Esophagus squamous epithelium (tissue), 4 donors: Measurements from ENCODE around the gene PPIL4.

Source experiments
- CTCF ChIP-seq, 6 experiments: fragments of 450-650 bp in 4 of 6; fragments of 200-600 bp in 2 of 6; sonication (generic) in 2 of 6; IDR thresholded peaks; one replicate each; pipeline ENCODE4 v1.5.1; 2016 to 2019; ENCODE audit warnings: antibody characterized with exemption in 6 of 6, mild to moderate bottlenecking in 4 of 6, moderate library complexity in 4 of 6
- POLR2A ChIP-seq, 4 donors: fragments of 450-650 bp; IDR thresholded peaks; one replicate each; pipeline ENCODE4 v1.6.1; 2017; ENCODE audit warnings: antibody characterized with exemption in 4 of 4, mild to moderate bottlenecking in 4 of 4, moderate library complexity in 3 of 4

DNA sequence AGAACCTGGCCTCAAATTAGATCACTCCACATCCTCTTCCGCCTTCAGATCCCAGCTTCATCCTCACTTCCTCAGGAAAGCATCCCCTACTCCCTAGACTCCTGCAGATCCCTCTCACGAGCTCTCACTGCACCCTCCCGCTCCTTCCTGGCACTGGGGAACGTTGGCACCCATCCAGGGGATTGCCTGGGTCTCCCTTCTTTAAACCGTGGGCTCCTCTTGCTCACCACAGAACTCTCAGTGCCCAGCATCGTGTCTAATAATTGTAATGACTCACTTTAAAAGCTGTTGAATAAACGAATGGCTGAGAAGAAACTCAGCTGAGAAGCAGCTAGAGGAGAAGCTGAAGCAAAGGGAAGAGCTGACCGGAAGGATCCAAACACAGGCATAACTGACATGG lies 81.4 kb downstream of the PPIL4 start:
- no peak for TF ChIP-seq CTCF (IDR thresholded peaks at IDR 0.05)
- no peak for TF ChIP-seq POLR2A (IDR thresholded peaks at IDR 0.05)
